Inflammatory macrophage treated with lipopolysaccharide for 4 hours (primary cell): ENCODE results near the gene BICDL1.

Experiments
- DNase-seq: peaks from one replicate; pipeline ENCODE4 v3.0.0-alpha.2; 2020

BICDL1 gene

DNA sequence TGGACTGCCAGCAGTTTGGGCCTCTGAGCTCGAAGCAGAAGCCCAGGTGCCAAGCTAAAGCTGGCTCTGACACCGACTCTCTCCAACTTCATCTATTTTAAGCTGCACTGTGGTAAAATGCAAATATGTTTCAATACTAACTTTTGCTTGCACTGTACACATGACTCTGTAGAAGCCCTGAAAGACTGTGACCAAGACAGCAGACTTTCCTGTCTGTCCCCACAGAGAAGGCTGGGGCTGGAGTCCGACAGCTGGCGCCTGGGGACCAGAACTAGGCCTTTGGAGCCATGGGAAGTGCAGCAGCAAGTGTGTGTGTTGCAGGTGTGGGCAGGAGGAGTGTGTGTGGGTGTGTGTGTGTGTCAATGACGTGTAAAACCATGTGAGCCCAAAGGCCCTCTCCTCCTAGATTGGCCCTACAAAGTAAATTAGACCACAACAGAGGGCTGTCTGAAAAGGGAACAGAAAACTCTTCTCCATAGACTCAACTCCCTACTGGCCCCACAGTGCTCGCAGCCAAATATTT, 143.9 kb downstream of the BICDL1 start:
- no peak for DNase-seq

DNA sequence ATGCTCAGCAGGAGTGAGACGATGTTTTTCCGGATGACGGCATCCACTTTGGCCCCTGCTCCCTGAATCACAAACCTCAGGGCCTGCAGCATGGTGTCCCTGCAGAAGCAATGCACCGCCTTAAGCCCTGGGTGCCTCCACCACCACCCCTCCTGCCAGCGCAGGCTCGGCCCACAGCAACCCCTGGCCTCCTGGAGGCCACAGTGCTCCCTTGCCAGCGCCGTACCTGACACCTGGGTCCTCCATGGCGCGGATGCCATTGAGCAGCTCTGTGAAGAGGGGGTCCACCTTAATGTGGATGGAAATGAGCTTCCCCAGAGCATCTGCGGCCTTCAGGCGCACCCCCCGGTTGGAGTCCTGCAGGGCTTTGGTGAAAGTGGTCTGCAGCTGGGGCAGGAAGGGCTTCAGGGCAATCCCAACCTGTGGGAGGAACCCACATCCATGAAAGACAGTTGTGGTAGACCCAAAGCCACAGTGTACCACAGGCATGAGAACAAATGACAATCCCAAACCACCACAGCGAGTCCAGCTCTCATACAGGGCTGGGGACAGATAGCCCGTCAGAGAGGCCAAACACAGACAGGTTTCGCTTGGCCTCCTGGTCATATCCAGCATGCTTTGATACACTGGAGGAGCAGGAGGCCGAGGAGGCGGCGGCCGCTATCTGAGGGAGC, 145.4 kb downstream of the BICDL1 start:
- DNase-seq, result no peak

DNA sequence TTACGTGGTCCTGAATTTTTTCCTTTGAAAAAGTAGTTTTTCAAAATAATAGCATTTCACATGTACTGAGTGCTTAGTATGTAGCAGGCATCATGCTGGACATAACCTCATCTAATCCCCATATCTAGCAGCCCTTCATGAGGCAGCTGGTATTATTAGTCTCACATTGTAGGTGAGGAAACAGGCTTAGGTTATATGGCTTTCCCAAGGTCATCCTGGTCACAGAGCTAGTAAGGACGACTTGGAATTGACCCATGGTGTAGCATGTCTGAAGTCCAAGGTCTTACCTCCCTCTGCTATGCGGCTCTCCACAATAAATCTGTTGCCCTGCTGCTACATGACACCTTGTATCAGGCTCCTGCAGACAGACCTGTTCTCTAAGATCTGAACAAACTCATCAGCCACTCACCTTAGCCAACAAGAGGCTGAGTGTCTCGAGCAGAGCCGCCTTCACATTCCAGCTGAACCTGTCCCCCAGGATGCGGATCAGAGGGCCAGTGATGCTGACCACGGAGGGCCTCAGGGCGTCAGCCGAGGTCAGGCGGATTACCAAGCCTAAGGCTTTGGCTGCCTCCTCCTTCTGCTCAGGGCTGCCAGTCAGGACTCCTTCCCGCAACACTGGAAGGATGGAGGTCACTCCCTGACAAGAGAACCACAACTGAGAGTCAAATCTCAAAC, 147.2 kb downstream of the BICDL1 start:
- no peak for DNase-seq

DNA sequence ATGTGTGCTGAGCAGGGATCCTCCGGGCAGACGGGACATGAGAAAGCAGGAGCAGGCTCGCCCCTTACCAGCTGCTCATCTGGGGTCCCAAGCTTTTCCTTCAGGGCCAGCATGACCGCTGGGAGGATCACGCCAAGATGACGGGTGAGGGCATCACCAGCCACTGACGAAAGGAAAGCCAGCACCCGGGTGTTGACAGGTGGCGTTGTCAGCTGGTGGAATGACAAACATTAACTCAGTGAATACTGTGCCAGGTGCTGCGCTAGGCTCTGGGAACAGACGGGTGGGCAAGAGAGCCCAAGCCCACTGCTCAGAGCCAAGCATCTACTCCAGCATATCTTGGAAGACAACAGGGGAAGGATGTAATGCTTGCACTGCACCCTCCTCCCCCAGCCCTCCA, 148.8 kb downstream of the BICDL1 start:
- DNase-seq, result no peak

DNA sequence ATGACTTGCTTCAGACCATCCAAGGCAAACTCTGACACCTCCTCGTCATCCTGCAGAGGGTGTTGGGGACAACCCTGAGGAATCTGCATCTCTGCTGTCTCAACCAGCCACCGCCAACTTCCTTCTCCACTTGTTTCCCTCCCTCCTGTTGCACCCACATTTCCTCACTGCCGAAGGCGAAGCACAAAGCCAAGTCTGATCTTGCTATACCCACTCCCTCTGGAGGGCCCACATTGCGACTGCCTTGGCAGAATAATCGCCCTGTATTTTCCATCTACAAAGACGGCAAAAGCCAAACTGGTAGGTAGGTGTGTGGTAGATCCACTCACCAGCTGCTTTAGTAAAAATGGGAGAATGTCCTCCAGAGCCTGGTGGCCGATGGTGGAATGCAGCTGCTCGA, 149.3 kb downstream of the BICDL1 start:
- DNase-seq, result no peak

DNA sequence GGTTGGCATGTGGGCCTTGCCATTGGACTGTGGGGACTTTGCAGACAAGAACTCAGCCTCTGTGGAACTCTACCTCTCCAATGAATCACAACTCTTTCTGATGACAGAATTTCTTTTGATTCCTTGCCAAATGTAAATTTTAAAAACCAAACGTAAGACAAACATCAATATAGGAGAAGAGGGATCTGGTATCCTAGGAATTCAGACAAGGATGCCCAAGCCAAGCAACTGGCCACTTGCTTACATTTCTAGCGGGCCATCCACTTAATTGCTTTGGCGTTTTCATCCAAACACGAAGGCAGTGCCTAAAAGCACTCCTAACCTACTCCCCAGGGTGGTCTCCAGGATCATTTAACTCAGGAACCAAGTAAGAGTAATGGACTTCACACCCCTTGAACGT, 150.9 kb downstream of the BICDL1 start:
- no peak for DNase-seq

DNA sequence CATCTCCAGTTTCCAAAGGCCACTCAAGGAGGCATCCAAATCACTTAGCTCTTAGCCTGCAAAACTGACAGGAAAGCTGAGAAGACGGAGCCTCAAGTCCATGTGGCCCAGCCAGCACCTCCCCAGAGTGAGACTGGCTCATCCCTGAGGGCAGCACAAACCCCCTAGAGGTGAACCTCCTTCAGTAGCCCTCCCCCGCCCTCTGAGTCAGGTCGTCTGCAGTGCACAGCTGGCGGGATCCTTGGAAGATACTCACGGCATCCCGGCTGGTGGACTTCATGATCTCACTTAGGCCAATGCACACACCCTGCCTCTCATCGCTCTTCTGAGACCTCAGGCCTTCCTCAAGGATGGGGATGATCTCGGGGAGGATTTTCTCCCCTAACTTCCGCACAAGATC, 151.6 kb downstream of the BICDL1 start:
- no peak for DNase-seq

DNA sequence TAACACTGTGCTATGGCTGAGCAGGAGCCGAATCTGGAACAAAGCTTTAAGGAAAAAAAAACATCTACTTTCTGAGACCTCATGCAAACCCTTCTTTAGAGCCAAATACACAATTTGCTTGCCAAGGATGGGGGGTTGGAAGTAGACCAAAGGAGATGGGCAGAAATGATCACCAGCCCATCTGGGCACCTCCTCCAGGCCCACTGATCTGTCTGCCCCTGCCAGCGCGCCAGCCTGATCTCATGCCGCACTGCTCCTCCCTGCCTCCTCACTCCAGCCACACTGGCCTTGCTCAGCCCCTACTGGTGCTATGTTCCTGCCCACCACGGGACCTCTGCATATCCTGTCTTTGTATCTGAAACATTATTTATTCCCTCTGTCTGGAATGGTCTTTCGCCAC, 152.3 kb downstream of the BICDL1 start:
- DNase-seq, result no peak

DNA sequence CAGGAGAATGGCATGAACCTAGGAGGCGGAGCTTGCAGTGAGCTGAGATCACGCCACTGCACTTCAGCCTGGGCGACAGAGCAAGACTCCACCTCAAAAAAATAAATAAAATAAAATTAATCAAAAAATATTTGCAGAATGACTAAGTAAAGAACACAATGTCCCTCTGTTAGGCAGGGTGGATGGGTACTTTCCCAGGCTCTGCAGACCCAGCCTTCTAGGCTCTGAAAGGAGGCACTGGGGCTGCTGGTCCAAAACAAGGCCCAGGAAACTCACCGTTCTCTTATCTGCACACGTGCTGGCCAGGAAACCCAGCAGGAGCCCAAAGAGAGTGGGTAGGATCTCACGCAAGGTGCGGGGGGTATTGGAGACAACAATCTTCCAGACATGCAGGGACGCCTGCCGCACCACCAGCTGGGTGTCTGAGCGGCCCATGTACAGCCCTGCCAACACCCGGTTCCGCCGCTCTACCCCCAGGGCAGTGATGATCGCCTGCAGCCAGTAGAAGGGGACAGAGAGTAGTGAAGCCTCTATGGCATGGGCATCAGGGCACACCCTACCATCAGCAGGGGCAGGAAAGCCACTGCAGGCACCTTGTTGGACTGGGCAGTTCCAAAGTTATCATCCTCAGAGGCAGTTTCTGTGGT, 153.3 kb downstream of the BICDL1 start:
- no peak for DNase-seq
